GM21526 (cell line): Measurements from ENCODE around the gene LIN52.

ENCODE experiments used
- ATAC-seq: cut with Tn5 transposase; IDR thresholded peaks from one replicate; pipeline ENCODE4 v1.9.1; 2021; ENCODE audit warnings: moderate library complexity; ENCODE audit not compliant: unreplicated experiment, low FRiP score

LIN52 gene, protein sequence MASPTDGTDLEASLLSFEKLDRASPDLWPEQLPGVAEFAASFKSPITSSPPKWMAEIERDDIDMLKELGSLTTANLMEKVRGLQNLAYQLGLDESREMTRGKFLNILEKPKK

DNA sequence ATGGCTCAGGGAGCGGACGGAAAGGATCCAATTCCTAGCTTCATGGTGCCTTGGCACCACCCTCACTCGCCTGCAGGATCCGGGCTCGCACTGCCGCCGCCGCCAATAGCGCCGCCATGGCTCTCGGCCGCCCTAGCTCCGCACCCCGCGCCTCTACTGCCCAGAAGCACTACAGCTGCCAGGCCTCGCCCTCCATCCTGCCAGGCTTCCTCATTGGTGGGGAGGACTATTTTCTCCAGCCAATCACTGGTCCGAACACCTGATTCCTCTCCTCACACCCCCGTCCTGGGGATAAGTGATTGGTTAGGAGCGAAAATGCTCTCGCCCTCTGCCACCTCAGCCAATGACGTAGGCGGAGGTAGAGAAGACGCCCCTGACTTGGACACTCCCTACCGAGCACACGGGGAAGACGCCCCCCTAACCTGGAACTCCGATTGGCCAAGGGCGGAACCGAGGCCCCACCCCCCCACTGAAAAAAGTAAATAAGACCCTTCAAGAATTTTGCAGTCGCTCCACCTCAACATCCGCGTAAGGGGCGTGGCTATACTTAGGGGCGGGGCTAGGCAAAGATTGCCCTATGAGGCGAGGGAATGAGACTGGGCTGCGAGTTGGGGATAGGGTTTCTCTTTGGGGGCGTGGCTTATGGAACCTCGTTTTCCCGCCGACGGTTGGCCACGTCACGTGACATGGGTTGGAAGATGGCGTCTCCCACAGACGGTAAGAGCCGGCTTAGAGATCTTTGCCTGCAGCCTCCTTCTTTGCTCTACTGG, at the start of gene LIN52, which contains the start of gene ALDH6A1:
LIN52 (plus strand) TSS at position 680 of the 770 bp plus-strand sequence; CDS start at position 699, 19 bp downstream.
ALDH6A1 (minus strand) TSS at position 177 of the 770 bp plus-strand sequence; CDS start at position 118, 59 bp downstream.
- peak; percentile 89 for ATAC-seq

DNA sequence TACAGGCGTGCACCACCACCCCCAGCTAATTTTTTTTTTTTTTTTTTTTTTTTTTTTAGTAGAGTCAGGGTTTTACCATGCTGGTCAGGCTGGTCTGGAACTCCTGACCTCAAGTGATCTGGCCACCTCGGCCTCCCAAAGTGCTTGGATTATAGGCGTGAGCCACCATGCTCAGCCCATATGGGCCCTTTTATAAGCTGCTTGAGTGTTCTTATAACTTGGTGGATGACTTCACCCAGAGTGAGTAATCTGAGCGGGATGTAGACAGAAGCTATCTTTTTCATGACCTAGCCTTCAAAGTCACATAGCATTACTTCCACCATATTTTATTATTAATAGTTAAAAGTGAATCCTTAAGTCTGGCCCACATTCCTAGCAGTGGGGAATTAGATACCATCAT, 49.2 kb upstream of the LIN52 start:
- no peak for ATAC-seq

DNA sequence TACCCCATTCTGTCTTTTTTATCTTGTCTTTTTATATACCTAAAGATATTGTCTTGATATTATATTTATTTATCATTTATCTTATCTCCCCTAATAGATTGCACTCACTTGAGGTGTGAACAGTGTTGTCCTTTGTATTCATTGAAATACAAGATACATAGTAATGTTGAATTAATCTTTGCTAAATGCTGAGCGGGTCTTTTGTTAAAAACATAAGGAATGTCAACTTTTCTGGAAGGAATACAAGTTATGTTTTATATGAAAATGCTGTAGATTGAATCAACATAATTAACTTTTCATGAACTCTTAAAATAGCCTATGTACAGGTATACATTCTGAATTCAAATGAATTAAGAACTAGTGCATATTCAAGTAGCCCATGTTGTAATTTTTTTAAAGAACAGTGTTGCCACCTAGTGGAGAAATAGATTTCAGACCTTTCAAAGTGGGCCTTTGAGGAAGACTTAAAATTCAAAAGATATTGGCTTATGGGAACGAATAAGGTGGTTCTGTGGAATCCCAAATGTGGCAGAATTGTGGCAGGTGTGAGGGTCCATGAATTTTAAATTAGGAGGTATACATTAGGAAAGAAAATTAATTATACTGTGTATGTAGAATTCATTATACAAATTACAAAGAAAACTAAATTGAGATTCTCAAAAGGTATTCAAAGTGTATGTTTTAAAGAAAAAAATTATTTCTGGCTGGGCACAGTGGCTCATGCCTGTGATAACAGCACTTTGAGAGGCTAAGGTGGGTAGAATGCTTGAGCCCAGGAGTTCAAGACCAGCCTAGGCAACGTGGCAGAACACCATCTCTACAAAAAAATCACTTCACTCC, 46.5 kb upstream of the LIN52 start:
- ATAC-seq, result no peak

DNA sequence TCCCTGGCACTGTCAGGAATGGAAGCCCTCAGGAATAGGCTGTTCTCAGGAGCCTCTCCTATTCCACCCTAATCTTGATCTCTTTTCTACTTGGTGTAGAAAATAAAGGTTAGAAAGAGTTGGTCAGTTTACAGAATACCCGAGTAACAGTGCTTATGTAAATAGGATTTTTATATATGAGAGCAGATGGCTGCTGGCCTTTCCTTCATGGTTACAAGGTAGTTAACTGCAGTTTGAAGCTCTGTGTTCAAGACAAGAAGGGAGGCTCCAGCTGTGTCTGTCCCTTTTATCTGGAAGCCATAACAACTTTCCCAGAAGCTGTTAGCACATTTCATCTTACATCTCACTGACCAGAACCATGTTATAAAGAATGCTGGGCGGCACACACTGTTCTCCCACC, 42.5 kb upstream of the LIN52 start:
- no peak for ATAC-seq

DNA sequence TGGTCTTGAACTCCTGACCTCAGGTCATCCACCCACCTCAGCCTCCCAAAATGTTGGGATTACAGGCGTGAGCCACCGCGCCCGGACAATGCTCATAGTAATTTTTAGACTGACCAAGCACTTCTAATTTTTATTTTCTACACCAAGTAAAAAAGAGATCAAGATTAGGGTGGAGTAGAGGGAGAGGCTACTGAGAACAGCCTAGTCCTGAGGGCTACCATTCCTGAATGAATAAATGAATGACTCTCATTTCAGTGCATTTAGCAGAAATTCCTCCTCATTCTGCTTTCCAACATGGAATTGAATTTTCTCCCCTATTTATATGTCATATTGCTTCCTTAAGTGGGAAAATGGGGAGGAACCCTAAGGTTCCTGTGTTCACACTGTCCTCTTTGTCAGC, 39.2 kb upstream of the LIN52 start:
- ATAC-seq, result no peak

DNA sequence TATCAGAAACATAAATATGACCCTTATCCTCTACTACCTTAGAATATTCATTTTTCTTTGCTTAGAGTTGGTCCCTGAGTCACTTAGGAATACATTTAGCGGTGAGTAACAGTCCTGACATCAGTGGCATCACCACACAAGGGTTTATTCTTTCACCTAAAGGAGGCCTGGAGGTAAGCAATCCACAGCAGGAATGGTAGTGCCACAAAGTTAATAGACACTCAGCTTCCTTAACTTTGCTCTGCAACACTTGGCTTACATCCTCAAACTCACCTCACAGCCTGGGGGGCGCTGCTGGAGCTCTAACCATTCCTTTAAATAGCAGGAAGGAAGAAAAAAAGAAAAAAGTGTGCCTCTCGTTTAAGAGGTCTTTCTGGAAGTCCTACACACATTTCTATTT, 36.5 kb upstream of the LIN52 start:
- no peak for ATAC-seq

DNA sequence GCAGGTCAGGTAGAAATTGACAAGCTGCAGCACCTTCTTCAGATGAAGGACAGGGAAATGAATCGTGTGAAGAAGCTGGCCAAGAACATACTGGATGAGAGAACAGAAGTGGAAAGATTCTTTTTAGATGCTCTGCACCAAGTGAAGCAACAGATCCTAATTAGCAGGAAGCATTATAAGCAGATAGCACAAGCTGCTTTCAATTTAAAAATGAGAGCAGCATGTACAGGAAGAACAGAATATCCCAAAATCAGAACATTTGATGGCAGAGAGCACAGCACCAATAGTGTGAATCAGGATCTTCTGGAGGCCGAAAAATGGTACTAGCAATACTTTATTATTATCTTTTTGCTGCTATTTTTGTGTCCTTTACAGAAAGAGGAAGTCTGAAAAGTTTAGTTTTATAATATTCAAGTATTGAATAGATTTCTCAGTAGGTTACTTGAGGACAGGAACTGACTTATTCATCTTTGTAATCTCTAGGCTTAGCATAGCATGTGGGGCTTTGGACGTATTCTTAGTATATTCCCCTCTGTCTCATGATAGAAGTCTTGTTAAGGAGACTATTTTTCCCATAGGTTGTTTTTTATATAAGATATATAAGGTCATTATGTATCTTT, 34.8 kb upstream of the LIN52 start:
- ATAC-seq, result no peak

DNA sequence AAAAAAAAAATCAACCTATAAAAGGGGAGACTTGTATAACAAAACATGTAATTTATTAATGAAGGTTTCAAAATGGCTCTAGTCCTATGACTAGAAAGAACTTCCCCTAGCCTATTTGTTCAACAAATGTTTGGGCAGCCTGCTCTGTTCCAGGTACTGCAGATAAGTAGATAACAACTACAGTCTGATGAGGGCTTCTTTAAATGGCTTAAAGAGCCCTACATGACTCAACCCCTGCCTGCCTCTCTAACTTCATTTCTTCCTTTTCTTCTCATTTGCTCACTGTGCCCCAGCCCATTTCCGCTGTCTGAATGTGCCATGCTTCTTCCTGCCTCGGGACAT, 22.0 kb upstream of the LIN52 start:
- no peak for ATAC-seq

DNA sequence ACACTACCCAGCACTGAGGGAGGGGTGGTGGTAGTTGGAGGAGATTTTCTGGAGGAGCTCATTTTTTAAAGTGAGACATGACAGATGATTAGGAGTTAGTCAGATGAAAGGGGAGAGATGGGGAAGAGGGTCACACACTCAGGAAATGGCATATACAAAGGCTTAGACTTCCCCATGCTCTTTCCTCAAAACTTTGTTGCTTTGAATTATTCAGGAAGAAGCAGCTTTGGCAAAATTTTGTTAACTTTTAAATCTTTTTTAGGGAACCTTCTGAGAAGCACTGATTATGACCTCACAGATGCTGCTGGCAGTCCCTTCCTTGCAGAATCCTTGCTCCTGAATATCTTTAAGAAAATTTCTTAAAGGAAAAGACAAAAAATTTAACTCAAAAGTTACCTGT, 20.3 kb upstream of the LIN52 start:
- ATAC-seq, result no peak

DNA sequence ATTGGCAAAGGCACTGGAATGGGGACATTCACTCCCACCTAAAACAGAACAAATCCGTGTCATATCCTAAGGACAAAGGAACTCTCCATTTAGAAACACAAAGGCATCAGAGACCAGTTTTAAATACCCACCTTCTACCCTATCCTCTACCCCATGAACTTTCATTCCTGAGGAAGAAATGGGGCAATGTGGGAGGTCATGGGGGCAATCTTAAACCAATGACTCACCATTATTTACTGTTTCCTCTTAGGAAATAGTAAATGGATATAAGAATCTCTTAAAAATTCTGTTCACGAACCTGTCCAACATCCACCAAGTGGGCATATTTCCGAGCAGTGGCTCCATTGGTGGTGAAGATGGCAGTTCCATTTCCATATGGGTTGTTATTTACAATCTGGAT, 19.9 kb upstream of the LIN52 start:
- no peak for ATAC-seq

DNA sequence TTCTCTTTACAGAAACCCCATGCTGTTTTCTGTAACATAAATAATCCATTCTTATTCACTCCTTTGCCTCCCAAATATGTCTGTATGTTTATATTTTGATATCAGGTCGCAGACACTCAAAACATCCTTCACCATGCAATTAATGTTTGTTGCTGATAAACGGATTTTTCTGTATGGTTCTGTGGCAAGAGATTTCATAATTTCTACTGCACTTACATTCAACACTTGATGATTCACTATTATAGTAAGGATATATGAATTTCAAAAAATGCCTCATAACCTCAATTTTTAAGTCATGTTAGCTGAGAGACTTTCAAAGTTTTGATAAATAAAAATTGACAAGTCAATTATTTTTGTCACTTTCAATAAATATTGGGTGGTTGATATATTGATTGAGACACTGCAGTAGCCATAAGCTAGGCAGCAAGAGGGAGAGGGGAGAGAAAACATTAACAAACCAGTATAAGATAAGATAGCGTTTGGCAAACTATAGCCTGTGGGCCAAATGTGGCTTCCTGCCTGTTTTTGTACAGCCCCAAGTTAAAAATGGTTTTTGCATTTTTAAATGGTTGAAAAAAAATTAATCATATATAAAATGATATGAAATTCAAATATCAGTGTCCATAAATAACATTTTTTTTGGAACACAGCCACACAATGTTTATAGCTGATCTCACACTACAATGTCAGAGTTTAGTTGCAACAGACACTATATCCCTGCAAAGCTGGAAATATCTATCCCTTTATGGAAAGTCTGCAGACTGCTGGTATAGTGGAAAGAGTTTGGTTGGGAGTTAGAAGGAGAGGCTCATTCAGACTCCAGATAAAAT, 18.8 kb upstream of the LIN52 start:
- ATAC-seq, result no peak

DNA sequence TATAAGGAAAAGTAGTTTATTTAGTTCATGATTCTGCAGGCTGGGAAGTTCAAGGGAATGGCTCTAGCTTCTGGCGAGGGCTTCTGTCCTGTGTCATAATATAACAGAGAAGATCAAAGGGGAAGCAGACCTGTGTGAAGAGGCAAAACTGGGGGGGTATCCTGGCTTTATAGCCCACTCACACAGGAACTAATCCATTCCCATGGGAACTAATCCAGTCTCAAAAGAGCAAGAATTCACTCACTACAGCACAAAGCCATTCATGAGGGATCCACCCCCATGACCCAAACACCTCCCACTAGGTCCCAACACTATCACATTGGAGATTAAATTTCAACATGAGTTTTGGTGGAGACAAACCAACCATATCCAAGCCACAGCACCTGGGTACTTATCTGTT, 7.4 kb upstream of the LIN52 start:
- ATAC-seq, result no peak

DNA sequence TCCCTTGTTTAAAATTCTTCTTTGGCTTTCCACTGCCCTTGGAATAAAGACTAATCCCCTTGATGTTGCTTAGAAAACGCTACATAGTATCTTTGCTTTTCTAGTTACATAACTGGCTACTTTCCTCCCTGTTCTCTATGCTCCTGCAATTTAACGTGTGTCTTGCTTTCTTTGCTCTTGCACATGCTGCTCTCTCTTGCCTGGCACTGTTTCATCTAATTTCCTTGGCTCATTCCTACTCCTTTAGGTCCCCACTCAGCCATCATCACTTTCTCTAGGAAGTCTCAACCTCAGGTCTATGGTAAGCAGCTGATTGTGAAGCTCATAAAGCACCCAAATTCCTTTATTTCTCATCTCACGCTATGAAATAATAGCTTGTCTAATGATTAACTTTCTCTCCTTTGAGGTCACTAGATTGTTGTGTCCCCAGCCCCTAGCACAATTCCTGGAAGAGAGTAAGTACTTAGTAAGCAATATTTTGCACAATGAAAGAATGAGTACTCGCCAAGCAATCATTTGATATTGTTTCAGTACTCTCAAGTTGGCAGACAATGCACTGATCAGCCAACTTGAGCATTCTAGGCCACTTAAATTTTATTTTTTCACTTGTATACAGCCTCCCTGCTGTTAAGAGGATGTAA, 3.8 kb upstream of the LIN52 start:
- no peak for ATAC-seq

DNA sequence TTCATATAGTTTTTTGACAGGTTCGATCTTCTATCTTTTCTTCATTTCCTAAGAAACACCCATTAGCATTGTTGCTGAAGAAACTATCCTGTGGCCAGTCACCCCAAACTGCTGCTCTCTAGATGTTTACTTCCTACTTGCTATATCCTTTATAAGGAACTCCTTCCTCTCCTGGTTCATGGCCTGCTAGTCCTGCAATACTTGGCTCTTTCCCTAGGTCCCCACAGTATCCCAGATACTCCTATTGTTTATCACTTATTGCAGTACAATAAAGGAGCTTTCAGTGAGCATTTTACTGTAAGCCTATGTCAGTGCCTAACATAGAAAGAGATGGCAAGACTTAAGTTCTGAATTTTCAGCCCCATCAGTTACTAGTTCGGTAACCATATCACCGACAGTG, 3.3 kb upstream of the LIN52 start:
- ATAC-seq, result no peak

DNA sequence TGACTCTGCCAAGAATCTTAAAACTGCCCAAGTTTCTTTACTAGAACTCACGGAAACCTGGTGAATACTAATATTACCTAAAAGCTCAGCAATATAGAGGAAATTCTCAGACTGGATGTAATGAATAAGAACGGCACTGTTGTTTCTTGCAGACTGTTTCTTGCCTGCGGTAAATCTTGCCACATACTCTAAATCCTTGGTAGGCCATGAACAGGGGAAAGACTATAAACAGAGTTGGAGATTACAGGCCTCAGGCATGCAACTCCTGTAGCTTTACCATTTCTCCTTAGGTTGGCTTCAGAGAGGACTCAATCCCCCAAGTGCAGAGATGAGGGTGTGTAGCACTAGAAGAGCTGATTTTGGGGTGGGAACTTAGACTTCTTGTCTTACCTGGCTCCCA, 1.6 kb upstream of the LIN52 start:
- no peak for ATAC-seq

DNA sequence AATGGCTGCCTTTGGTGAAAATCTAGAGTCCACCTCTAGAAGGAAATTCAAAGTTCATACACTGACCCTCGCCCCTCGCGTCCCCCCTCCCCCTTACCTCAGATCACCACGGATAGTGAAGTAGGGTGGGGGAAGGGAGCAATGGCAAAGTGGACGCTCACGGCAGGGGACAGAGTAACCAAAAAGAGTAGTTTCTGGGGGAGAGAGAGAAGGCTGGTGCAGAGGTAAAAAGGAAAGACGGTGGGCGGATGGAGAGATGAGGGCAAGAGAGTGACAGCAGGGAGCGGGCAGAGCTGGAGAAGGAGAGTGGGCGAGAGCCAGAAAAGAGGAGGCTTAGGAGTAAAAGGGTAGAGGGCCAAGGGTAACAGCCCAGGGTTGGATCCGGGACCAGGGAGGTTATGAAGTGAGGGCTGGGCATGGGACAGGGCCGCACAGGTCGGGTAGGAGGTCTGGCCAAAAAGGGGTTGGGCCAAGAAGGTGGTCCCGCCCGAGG, 926 bp upstream of the LIN52 start:
- no peak for ATAC-seq

DNA sequence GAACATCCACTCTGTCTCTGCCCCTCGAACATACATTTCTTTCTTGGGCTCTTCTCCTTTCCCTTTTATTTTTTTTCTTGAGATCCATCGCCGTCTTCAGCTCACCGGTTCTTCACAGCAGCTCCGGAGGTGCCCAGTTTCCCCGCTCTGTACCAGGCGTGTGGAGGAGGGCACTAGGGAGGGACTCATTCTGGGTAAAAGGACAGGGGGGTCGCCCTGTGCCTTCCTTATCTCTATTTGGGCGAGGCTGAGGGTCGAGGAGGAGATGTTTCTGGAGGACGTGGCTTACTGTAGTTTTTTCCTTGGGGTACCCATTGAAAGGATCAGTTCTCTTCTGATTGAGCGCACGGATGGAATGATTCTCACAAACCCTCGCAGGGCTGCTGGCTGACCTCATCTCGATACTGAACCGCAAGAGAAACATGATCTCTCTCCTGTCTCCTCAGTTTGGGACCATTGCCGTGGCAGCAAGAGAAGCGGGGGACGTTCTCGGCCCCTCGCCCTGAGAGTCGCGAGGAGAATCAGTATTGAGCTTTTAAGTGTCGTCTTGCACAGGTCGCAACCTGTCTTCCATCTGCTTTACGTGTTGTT, 386 bp downstream of the LIN52 start:
- ATAC-seq, result peak; percentile 5

DNA sequence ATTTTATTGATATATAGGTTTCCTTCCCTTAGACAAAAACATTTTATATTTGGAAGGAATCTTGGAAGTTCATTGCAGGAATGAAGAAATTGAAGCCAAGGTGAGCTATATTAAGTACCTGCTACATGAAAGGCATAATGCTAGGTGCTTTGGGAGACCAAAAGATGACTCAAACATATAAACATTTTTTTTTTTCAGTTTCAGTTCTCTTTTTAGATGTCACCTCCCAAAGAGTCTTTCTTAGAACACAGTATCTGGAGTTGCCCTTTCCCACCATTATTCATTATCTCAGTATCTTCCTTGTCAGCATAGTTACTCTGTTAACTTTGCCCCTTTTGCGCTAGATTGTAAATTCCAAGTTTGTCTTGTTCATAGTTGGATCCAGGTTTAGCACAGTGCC, 1.1 kb downstream of the LIN52 start:
- ATAC-seq, result no peak

DNA sequence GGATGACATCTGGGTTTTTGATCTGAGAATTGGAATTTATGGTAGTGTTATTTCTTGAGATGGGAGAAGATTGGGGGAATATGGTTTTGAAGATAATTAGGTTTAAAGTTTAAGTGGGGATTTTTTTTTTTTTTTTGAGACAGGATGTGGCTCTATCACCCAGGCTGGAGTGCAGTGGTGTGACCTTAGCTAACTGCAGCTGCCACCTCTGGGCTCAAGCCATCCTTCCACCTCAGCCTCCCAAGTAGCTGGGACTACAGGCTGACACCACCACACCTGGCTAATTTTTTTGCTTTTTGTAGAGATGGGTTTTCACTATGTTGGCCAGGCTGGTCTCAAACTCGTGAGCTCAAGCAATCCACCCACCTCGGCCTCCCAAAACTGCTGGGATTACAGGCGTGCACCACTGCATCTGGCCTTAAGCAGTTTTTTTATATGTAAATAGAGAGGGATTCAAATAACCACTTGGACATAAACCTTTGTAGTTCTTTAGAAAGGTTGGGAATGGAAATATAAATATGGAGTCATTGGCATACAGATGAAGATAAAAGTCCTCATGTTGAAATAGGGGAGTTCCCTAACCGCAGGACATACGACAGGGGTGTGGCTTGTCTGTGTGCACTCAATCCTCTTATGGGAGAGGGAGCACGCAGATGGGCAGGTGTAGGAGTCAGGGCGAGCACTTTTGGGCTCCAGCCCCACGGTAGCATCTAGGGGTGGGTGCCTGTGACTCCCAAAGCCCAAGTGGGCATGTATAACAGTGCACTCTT, 4.7 kb downstream of the LIN52 start:
- ATAC-seq, result no peak
